HFFc6 (cell line): ENCODE data around the gene YWHAQ. TPM values are rescaled to one million over a fixed set of nuclear protein-coding genes. Genes with fewer than 3 reads are reported as not detected.

Experiments
- DNase-seq: peaks from one replicate; pipeline ENCODE4 v3.0.0-alpha.2; 2018
- H3K27ac Mint-ChIP-seq: 2 replicates; pipeline ENCODE4 v1.8.0; 2020; ENCODE audit warnings: mild to moderate bottlenecking, mixed read lengths
- H3K27me3 Mint-ChIP-seq: 2 replicates; pipeline ENCODE4 v1.8.0; 2021; ENCODE audit warnings: mild to moderate bottlenecking, moderate library complexity, mixed read lengths; ENCODE audit not compliant: insufficient read depth
- H3K36me3 Mint-ChIP-seq: 2 replicates; pipeline ENCODE4 v1.8.0; 2021; ENCODE audit warnings: low read depth, mixed read lengths
- H3K4me1 Mint-ChIP-seq: 2 replicates; pipeline ENCODE4 v1.8.0; 2020; ENCODE audit warnings: low read depth, mixed read lengths
- H3K4me3 Mint-ChIP-seq: 2 replicates; pipeline ENCODE4 v1.8.0; 2020; ENCODE audit warnings: mild to moderate bottlenecking, moderate library complexity, mixed read lengths
- H3K9me3 Mint-ChIP-seq: 2 replicates; pipeline ENCODE4 v1.8.0; 2020; ENCODE audit warnings: mild to moderate bottlenecking, mixed read lengths
- total RNA-seq, 6 experiments: library from RNA; stranded (reverse); fragmentation: NEBNext Ultra II Directional; extraction: Animal tissue kit (Norgen Biotek cat#: 25700); gene quantifications; 2 replicates in 1 of 6; 3 replicates in 5 of 6; pipeline ENCODE4 v1.2.3, GENCODE V29; 2021
- TF ChIP-seq, protein P1 (sequence below): fragments of 200-600 bp; sonication (generic); IDR thresholded peaks from 2 replicates; pipeline ENCODE4 v1.5.0; 2021; ENCODE audit warnings: antibody characterized with exemption, mild to moderate bottlenecking

Gene YWHAQ
- total RNA-seq, 6 experiments from 2014 or later = 461 to 607 (median 548) TPM

DNA sequence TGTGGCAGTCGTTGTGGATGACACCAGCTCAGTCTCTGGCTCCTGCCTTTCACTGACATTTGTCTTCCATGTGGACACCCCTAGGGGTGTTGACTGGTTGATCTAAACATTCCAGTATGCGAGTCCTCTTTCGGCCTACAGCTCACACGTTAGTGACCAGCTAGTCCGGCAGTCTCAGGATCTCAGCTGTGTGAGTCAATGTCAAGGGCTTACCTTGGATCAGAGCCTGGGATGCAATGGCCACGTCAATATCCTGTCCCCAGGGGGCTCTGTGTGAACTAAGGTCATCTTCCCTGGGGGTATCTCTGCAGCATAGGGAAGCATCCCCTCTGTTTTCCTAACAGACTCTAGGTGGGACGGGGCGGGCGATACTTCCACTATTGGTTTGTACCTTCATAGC lies 35.1 kb upstream of the YWHAQ start:
- Mint-ChIP-seq H3K9me3 (no peaks in the 10 kb centered on the region), H3K27me3 (no peaks in the 10 kb centered on the region; the same call in 1 of the 2 replicates), H3K36me3 (no peaks in the 10 kb centered on the region), H3K27ac (peak overlapping the region; percentile 84), H3K4me1 (peaks cover 29% of the 10 kb centered on the region), H3K4me3 (no peak overlapping the region)
- TF ChIP-seq, protein P1, sequence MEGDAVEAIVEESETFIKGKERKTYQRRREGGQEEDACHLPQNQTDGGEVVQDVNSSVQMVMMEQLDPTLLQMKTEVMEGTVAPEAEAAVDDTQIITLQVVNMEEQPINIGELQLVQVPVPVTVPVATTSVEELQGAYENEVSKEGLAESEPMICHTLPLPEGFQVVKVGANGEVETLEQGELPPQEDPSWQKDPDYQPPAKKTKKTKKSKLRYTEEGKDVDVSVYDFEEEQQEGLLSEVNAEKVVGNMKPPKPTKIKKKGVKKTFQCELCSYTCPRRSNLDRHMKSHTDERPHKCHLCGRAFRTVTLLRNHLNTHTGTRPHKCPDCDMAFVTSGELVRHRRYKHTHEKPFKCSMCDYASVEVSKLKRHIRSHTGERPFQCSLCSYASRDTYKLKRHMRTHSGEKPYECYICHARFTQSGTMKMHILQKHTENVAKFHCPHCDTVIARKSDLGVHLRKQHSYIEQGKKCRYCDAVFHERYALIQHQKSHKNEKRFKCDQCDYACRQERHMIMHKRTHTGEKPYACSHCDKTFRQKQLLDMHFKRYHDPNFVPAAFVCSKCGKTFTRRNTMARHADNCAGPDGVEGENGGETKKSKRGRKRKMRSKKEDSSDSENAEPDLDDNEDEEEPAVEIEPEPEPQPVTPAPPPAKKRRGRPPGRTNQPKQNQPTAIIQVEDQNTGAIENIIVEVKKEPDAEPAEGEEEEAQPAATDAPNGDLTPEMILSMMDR = peak; percentile 47; the same call in 1 of the 2 replicates
- peak; percentile 88 for DNase-seq

DNA sequence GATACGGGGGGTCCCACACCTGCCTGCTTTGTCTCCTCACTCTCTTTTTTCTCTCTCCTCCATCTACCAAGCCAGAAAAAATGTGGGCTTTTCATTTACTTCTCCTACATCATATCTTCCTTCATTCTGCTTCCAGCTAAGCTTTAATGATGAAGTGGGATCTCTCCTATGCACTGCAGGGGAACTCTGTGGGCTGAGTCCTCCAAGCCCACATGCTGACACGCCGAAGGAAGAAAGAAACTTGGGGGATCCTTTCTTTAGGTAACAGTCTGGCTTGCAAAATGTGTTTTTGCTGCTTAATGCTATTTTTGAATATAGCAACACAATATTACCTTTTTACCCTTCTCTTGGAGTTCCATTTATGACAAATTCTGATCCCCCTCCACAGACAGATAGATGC lies 33.6 kb upstream of the YWHAQ start:
- H3K9me3 Mint-ChIP-seq = no peaks in the 10 kb centered on the region
- no peak overlapping the region for H3K4me3 Mint-ChIP-seq
- TF ChIP-seq, protein P1 = no peak
- H3K27me3 Mint-ChIP-seq = no peaks in the 10 kb centered on the region; the same call in 1 of the 2 replicates
- H3K27ac Mint-ChIP-seq = no peak overlapping the region
- DNase-seq = no peak
- no peaks in the 10 kb centered on the region for H3K36me3 Mint-ChIP-seq
- peaks cover 29% of the 10 kb centered on the region for H3K4me1 Mint-ChIP-seq

DNA sequence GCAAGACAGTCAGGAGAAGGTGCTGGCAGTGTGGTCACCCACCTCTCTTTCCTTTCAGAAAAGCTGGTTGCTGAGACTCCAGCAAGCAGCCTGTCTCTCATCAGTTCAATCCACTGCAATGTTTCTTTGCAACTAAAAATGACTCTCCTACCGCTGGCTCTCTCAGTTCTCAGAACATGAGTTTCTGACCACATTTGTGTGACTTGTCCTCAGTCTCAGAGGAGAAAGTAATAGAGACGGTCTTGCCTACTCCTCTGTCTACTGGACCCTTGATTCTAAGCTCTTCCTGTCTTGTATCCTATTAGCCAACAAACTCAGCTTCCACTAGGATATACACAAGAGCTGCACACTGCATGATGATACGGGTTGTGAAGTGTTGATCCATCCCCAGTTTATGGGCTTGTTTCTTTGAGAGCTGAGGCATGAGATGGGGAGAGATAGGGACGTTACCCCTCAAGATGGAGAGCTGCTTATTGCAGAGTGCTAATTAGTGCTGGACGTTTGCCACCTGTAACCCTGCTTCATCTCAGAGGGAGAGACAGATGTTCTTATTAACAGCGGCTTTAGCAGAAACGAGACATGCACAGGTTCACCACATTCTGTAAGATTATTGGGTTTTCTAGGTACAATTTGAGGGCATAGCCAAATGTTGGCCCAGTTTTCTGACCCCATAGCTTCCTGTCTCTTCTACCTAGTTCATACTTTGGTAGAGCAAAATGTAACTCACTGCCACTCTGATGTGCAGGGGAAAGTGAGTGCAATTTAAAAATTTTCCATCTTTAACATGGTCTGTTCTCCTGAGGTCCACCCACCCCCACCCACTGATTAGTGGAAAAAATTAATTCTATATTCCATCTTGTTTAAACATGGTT lies 32.4 kb upstream of the YWHAQ start:
- Mint-ChIP-seq H3K27me3 (no peaks in the 10 kb centered on the region; the same call in 1 of the 2 replicates), H3K4me1 (peaks cover 35% of the 10 kb centered on the region), H3K9me3 (no peaks in the 10 kb centered on the region), H3K36me3 (no peaks in the 10 kb centered on the region), H3K4me3 (no peak overlapping the region), H3K27ac (no peak overlapping the region)
- TF ChIP-seq, protein P1 = no peak
- no peak for DNase-seq

DNA sequence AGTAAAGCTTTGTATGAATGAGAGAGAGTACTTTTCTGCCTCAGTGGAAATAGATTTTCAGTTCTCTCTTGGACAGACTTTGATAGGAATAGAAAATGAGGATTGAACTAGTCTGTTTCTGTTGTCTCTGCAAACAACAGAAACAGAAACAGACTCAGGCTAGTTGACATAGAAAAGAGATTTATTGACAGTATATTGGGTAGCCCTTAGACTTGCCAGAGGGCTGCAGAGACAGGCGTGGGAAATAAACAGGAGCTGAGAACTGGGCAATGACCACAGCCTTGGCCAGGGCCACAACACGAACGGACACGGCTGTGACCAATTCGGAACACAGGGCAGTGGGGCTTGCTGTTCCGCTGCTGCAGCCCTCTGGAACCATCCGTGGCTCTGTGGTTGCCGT lies 30.5 kb upstream of the YWHAQ start:
- no peaks in the 10 kb centered on the region for H3K9me3 Mint-ChIP-seq
- TF ChIP-seq, protein P1 = no peak
- H3K36me3 Mint-ChIP-seq = no peaks in the 10 kb centered on the region
- peaks cover 51% of the 10 kb centered on the region for H3K4me1 Mint-ChIP-seq
- no peak overlapping the region for H3K4me3 Mint-ChIP-seq
- DNase-seq = no peak
- no peak overlapping the region for H3K27ac Mint-ChIP-seq
- H3K27me3 Mint-ChIP-seq = peaks cover 1% of the 10 kb centered on the region

DNA sequence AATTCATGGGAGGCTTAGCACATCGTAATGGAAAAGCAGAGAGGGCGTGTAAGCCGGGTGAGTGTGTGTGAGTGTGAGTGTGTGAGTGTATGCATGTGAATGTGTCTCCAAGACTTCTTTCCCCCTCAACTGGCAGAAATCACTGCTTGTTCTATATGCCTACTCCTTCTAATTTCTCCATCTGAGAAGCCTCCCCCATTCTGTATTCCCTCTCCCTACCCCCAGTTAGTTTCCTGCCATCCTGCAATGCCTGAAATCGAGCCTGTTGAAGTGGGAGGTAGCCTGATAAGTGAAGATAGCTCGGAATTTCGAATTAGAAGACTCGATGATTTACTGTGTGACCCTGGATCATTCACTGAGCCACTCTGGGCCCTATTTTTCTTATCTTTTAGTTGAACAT lies 30.0 kb upstream of the YWHAQ start:
- Mint-ChIP-seq H3K36me3 (no peaks in the 10 kb centered on the region), H3K4me3 (no peak overlapping the region), H3K4me1 (peaks cover 51% of the 10 kb centered on the region), H3K9me3 (no peaks in the 10 kb centered on the region), H3K27me3 (peaks cover 1% of the 10 kb centered on the region), H3K27ac (no peak overlapping the region)
- TF ChIP-seq, protein P1 = no peak
- no peak for DNase-seq
